OCI-M2 (cell line): ENCODE results near the gene GUCY1A1.

Source experiments
- DNase-seq: peaks from one replicate; lab custom pipeline; 2025; ENCODE audit not compliant: unreplicated experiment; lab: John Stamatoyannopoulos, UW

Gene GUCY1A1

DNA sequence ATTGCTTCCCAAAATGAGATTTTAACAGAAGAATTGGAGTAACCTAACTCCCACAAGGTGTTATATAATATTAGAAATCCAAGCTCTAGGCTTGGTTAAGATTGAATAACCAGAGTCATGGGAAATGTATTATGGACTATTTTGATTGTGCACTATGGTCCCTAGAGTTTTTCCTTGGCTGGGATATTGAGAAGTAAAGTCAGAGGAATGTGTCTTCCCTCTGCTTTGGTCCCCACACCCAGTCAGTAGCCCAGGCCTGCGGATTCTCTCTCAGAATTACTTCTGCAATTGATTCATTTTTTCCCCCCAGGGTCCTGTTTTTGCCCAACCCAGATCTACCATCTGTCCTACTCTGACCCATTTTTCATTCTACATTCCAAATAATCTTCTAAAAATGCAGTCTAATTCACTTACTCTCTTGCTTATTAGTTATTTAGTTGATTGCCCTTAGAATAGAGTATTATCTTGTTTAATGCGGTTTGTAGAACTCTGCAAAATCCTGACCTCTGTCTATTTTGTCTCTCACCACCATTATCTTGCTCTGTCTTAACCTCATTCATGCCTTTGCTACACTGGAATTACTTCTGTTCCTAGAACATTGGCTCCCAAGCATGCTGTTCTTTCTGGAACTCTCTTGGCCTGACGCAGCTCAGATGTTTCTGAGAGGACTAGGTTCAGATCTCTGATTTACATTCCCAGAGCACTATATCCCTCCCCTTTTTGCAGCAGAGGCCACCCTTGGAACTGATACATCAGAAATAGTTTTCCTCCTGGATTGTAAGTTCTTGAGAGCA lies 23.6 kb downstream of the GUCY1A1 start:
- no peak for DNase-seq

DNA sequence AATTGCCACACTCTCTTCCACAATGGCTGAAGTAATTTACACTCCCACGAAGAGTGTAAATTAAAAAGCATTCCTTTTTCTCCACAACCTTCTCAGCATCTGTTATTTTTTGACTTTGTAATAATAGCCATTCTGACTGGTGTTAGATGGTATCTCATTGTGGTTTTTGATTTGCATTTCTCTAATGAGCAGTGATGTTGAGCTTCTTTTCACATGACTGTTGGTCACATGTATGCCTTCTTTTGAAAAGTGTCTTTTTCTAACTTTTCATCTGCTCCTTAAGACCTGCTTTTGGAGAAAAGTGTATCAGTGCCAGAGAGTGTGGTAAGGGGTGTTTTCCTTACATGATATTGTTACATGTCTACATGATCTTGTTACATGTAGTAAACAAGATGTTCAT lies 25.7 kb downstream of the GUCY1A1 start:
- no peak for DNase-seq

DNA sequence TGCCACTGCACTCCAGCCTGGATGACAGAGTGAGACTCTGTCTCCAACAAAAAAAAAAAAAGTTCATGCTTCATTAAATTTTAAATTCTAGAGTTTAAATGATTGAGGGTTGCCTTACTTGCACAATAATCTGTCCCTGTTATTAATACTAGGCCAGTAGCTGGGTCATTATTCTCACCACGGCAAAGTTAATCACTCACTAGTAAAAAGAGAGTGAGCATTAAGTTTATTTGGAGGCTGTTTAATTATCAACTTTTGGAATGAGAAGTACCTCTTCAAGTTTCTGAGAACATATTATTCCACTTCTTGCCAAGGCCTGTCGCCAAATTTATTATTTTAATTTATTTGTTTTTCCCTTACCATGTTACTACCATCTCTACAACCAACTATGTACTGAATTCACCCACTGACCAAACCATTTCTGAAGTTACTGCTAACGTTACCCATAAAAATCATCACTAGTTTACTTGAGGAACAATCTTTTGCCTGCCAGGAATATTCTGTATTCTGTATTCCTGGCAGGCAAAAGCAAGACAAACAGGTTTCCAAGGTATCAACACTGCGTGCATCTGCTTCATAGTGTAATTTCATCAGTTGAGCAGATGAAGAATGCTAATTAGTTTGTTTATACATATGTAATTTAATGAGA lies 26.5 kb downstream of the GUCY1A1 start:
- no peak for DNase-seq

GRCh38 chr4:155694100-155694785 lies 27.6 kb downstream of the GUCY1A1 start:
- DNase-seq: no peak

GRCh38 chr4:155696226-155696625 lies 29.6 kb downstream of the GUCY1A1 start:
- DNase-seq: no peak

- no peak for DNase-seq
These were observed 30.1 kb downstream of the GUCY1A1 start for GRCh38 chr4:155696726-155697125.

DNA sequence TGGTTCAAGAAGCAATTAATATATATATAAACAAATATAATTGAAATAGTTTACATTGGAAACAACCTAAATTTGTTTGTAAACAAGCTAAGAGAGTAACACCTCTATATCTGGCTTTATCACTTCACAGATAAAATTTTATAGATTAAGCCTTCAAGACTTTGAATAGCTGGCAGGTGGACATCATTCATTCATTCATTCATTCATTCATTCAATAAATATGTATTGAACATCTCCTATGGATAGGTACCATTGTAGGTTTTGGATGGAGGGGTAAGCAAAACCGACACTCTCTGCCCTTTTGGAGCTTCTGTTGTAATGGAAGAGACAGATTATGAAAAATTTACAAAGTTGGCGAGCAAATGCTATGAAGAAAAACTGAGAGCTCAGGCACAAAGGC lies 35.2 kb downstream of the GUCY1A1 start:
- DNase-seq: no peak

- DNase-seq: no peak
These were observed 37.0 kb downstream of the GUCY1A1 start for GRCh38 chr4:155703486-155704247.

DNA sequence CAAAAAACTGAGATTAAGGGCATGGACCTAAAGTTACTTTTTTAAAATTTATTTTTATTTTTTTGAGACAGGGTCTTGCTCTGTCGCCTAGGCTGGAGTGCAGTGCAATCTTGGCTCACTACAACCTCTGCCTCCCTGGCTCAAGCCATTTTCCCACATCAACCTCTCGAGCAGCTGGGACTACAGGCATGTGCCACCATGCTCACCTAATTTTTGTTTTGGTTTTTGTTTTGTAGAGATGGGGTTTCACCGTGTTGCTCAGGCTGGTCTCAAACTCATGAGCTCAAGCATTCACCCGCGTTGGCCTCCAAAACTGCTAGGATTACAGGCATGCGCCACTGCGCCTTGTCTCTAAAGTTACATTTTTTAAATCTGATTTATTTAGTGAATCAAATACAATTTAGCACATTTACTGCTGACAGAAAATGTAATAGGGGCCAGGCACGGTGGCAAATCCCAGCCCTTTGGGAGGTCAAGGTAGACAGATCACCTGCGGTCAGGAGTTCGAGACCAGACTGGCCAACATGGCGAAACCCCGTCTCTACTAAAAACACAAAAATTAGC lies 38.3 kb downstream of the GUCY1A1 start:
- DNase-seq: no peak

GRCh38 chr4:155705664-155706063 lies 39.0 kb downstream of the GUCY1A1 start:
- no peak for DNase-seq

DNA sequence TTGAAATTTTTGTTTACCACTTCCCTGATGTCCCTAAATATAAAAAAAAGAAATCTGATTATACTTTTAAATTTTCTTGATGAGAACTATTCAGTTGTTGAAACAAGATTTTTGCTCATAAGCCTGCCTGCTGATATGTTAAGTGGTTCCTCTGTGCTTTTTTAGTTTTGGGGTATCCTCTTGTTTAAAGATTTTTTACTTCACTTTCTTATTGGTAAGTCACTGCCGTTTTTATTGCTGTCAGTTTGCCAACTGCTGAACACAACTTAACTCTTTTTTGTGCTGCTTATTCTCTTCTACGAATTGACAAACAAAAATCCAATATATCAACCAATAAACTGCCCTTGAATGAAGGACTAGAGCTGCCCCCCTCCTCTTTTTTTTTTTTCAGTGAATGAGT lies 39.5 kb downstream of the GUCY1A1 start:
- DNase-seq: no peak

DNA sequence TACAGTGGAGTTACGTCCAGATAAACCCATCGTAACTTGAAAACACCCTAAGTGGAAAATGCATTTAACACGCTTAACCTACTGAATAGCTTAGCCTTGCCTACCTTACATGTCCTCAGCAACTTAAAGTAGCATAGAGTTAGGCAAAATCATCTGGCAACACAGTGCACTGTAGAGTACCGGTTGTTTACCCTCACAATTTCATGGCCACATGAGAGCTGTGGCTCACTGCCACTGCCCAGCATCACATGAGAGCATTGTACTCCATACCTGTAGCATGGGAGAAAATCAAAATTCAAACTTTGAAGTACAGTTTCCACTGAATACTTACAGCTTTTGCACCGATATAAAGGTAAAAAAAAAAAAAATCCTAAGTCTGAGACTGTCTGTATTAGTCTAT lies 40.6 kb downstream of the GUCY1A1 start:
- no peak for DNase-seq

DNA sequence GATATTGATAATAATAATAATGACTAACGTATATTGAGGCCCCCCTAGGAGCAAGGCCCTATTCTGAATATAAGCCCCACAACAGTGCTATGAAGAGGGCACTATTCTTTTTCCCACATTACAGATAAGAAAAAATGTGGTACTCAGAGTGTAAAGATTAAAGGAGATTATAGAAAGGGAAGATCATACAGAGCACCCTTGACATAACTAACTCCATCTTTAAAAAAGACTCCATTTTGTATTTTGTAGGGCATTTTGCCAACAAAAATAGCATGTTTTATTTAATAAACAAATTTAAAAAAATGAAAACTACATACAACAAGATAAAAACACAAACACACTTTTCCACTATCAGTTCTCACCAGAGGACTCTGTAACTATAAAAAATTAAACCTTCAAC lies 42.1 kb downstream of the GUCY1A1 start:
- no peak for DNase-seq

DNA sequence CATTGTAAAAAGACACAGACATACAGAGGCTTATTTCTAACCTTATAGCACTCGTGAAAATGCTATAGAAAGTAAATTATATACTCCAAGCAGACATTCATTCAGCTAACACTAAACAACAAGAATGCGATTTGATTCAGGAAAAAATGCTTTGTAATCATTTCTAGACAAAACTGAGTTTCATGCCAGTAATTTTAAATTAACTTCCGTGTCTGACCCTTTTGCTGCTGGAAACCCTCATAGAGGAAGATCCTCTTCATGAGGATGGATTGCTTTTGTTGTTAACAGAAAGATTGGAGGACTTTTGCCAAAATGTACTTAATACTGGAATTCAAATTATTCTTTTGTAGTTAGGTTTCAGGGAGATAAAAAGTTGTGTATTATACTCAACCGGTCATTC lies 43.3 kb downstream of the GUCY1A1 start:
- DNase-seq: no peak

GRCh38 chr4:155711556-155711955 lies 44.9 kb downstream of the GUCY1A1 start:
- DNase-seq: no peak

- DNase-seq: no peak
These were observed 46.2 kb downstream of the GUCY1A1 start for GRCh38 chr4:155712846-155713245.

DNA sequence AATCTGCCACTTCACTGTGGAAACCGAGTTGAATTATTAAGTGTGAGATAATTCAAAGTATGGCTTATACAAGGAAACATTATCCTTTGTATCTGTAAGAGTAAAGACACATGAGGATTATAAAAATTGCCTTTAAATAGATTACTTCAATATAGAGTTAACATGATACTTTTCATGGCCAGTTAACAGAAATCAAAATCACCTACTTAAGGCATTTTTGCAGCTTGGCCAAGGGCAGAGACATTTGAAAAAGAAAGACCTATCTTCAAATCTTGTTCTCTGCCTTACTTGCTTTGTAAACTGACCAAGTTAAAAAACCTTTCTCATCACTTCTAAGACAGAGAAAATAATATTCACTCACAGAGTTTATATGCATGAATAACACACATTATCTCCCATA lies 47.3 kb downstream of the GUCY1A1 start:
- no peak for DNase-seq

DNA sequence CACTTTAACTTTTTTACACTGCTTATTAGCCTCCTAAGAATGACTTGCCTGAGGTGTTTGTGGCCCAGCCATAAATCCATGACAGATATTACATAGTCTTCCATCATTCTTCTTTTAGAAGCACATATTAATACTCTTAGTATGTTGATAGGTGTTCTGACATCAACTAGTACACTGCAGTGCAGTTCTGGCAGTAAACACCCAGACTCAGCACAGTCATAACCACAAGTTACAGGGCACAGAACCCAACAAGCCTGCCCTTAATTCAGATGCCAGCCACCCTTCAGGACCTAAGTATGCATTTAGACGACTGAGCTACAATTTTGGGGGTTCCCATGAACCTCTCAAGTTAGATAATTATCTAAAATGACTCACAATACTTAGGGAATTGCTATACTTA lies 55.7 kb downstream of the GUCY1A1 start:
- no peak for DNase-seq

DNA sequence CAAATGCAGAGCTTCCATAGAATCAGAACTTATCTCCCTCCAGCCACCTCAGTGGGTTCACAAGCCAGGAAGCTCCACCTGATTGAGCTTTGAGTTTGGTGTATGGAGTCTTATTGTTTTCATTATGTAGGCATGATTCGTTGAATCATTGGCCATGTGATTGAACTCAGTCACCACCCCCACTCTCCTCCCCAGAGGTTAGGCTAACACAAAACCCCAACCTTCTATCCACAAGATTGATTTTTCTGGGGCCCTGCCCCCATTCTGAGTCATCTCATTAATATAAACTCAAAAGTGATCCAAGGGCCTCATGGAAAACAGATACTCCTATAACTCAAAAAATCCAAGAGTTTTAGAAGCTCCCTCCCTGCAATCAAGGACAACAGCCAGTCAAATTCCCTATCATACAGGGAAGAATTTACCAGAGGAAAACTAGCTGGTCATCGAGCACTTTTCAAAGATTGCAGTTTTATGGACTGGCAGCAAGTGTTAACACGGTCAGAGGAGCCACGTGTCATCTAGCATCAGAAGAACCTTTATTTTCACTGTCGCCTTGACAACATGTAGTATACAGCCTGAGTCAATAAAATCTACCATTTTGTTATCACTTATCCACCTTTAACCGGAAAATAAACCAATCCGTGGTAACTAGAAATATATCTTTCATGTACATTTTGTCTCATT lies 56.3 kb downstream of the GUCY1A1 start:
- no peak for DNase-seq

DNA sequence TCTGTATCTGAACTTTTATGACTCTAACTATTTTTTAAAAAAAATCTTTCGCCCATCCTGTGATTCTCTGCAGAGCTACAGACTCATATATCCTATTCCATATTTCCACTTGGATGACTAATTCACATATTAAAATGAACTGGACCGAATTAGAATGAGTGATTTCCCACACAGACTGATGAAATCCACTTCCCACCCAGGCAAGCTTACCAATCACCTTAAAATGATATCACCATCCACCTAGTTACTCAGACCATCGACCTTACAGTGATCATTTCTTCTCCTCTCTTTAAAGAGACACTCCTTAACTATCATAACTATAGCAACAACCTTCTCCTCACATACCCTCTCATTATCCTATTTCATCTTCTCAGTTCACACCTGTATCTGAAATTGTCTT lies 58.1 kb downstream of the GUCY1A1 start:
- DNase-seq: no peak

DNA sequence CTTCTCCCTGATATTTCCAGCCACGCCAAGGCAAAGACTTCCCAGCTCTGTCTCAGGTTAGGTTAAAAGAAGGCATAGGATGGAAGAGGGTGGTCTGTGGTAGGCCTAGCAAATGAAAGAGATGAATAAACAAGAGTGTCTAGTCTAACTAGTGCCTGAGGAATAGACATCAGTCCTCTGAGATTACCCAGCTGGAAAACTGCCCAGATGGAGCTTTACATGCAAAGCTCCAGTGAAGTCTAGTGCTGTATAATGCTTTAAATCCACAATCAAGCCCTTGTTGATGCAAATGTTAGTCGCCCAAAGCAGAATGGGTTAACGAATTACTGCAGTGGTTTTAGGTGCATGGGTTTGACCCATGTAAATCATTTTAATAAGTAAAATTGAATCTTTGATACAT lies 67.4 kb downstream of the GUCY1A1 start:
- no peak for DNase-seq
